GM12801 (cell line): ENCODE results near the gene FERMT1.

ENCODE experiments used
- TF ChIP-seq, protein P1 (sequence below): IDR thresholded peaks from one replicate; pipeline ENCODE4 v1.5.1; 2011; ENCODE audit warnings: control low read depth; ENCODE audit not compliant: insufficient read length; ENCODE audit errors: extremely low read depth

FERMT1 gene

DNA sequence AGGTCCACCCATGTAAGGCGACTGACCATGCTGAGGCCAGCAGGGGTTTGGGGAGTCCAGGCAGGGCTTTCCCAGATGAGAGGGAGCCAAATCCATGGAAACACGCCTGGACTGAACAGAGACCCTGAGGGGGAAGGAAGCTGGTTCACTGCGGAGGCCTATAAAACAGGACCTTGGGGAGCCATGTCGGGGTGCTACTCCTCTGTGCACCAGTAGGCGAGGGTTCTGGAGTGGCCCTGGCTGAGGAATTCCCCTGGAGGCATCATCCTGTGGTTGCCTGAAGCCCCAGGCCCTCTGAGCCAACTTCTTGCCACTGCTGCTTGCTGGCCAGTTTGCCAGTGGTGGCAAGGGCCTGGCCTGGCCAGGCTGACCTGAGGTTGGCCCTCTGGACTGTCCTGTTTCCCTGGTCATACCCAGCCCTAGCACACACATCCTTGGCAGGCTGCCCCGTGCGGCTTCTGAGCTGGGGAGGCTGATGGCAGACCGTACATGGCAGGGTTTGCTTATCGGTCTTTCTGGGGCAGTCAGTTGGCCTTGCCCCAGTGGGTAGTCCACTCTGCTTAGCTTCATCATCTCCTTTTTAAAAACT, 66.8 kb downstream of the FERMT1 start:
- TF ChIP-seq, protein P1, sequence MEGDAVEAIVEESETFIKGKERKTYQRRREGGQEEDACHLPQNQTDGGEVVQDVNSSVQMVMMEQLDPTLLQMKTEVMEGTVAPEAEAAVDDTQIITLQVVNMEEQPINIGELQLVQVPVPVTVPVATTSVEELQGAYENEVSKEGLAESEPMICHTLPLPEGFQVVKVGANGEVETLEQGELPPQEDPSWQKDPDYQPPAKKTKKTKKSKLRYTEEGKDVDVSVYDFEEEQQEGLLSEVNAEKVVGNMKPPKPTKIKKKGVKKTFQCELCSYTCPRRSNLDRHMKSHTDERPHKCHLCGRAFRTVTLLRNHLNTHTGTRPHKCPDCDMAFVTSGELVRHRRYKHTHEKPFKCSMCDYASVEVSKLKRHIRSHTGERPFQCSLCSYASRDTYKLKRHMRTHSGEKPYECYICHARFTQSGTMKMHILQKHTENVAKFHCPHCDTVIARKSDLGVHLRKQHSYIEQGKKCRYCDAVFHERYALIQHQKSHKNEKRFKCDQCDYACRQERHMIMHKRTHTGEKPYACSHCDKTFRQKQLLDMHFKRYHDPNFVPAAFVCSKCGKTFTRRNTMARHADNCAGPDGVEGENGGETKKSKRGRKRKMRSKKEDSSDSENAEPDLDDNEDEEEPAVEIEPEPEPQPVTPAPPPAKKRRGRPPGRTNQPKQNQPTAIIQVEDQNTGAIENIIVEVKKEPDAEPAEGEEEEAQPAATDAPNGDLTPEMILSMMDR, result no peak

DNA sequence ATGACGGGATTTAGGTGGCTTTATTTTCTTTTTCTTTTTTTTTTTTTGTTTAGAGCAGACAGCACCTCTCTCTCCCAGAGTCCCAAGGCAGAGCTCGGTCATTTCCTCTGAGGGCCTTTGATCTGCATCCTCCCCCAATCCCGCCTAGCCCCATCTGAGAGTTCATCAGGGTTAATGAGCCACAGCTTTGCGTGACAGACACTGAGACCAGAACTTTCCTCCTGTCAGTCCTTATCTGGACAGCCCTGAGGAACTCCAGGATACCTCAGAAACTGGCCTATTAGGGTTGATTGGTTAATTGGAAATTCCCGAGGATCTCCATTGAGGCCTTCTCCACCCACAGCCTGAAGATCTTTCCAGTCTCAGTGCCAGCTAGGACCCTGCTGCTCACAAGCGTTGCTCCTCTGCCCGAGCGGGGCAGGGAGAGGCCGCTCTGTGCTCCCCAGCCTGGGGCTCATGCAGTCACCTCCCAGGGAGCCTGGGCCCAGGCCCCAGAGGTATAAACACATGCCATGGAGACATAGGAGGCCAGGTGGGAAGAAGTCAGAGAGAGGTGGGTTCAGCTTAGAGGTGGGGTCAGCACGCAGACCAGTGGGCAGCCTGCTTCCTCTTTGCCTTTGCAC, 67.6 kb downstream of the FERMT1 start:
- TF ChIP-seq, protein P1, result no peak

DNA sequence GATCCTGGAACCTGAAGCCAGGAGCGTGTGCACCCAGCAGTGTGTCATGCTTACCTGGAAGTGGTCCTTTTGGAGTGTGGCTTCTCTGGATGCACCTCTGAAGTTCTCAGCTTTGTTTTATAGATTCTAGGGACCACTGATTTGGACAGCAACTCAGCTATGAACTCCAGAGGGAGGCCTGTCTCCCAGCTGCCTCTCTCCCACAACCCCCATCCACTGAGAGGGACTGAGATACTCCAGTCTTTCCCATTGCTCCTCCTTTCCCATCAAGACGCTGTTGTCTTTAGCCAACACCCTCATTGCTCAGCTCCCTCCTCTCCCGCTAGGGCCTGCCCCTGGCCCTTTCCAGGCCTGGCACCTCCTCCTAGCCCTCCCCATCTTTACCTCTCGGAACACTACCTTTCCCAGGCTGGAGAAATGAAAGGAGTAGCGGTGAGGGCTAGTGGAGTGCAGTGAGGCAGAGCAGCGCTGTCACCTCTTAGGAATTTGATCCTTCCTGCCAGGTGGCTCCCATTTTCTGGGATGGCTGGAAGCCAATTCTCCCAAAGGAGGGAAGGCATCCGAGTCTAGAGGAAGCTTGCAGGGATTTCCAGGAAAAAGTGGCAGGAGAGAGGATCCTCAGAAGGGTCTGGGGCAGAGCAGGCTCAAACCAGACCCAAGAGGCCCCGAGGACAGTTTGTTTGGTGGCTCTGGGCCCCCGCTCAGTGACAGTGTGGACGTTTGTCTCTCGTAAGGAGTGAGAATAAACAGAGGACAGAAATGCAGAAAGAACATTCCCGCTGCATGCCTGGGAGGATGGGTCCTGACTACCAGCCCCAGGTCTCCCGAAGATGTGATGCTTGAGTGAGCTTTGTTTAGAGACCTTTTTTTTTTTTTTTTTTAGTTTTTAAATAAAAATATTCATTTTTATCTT, 68.8 kb downstream of the FERMT1 start, which contains the start of gene LRRN4:
Gene LRRN4 (minus strand): TSS at position 285 of the 913 bp plus-strand sequence. CDS start 1,261 bp downstream, outside the sequence.
- TF ChIP-seq, protein P1, result no peak

DNA sequence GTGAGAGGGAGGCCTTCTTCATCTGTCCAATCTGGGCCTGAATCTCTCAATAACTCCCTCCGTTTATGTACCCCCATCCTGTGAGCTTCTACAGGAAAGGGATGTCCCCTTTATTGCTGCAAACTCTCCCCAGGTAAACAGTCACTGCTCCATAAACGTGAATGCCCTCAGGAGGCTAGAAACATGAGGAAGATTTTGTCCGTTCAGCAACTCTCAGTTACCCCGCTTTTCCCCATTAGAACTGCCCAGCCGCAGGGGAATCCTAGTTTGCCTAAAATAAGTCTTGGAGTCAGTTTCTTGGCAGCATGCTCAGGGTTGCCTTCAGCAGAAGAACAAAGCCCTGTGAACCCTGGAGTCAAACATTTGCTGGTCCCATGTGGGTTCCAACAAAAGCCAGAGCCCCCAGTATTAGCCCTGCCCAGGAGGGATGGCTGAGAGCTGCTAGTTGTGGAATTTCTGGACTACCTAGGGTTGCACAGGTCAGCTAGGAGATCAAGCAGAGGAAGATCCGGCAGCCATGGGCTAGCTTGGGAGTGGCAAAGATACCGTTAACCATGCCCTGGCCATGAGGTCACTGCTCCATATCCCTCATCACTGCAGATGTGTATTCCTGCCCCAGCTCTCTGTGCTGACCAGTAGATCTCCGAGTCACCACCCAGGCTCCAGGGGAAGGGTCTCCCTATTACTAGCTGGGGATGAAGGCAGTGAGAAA, 69.6 kb downstream of the FERMT1 start:
- TF ChIP-seq, protein P1, result no peak

DNA sequence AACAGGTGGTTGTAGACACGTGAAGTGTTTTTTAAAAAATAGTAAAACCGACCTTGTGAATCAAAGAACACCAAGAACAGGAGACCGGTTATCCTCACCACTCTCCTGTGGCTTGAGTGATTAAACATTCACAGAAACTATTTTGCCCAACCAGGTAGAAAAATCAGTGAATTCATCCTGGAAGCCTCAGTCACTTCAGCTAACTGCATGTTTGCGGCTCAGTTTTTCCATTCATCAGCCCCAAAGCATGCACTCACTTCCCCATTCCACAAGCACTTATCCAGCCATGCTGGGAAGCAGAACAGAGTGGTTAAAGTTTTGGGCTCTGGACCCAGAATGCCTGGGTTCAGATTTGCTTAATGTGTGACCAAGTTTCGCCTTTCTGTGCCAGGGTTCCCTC, 71.3 kb downstream of the FERMT1 start:
- TF ChIP-seq, protein P1, result no peak

DNA sequence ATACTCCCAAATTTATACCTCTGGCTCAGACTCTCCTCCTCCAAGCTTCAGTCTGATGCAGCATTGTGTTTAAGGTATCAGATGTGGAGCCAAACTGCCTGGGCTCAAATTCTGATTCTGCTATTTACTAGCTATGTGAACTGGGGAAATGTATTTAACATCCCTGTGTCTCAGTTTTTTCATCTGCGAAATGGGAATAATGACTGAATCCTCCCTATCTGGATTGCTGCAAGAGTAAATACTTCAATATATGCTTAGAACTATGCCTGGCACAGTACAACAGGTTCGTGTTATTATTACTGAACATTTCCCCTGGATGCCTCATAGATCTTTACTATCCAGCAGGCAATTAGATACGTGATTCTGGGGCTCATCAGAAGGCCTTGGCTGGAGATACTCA, 74.4 kb downstream of the FERMT1 start:
- TF ChIP-seq, protein P1, result no peak

DNA sequence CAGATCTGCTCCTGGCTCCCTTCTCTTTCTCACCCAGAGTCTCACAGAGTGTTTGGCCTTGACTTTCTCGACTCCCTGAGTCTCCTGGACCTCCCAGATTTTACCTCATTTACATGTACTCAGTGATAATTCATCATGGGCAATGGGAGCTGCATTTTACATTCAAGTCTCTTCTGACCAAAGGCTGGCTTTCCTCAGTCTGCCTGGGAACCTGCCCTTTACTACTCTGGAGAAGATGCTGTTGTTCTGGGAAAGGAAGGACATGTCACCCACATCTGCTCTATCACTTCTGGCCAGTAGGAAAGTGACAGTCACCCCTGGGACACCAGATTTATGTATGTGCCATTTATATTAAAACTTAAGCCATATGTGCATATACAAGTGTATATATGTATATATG, 76.4 kb downstream of the FERMT1 start:
- TF ChIP-seq, protein P1, result no peak
